Activated CD8-positive, alpha-beta memory T cell treated with anti-CD3 and anti-CD28 coated beads for 48 hours (primary cell): ENCODE data around the gene FNDC1.

ENCODE experiments used
- DNase-seq, 3 experiments: peaks; one replicate each; pipeline ENCODE4 v3.0.0-alpha.2; 2020; ENCODE audit warnings: low read depth in 2 of 3, low spot score in 2 of 3

The FNDC1 gene

DNA sequence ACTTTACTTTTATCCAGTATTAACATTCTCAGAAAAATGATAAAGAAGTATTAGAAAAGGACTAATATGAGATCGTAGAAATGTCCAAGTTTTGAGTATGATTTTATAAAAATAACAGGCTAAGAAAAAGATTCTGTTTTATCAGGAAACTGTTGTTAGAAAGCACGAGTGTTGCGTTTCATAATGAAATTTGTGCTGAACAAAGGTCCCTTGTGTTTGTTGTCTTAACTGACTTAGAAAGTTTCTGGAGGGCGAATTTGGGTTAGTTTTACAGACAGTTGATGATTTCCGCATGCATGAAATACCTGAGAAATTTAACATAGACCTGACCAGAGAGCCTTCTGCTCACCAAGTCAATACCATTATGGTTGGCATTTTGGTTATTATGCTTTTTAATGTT is 136.0 kb downstream of the FNDC1 start:
- no peak for DNase-seq

GRCh38 chr6:159305804-159306537 is 136.8 kb downstream of the FNDC1 start:
- no peak for DNase-seq

DNA sequence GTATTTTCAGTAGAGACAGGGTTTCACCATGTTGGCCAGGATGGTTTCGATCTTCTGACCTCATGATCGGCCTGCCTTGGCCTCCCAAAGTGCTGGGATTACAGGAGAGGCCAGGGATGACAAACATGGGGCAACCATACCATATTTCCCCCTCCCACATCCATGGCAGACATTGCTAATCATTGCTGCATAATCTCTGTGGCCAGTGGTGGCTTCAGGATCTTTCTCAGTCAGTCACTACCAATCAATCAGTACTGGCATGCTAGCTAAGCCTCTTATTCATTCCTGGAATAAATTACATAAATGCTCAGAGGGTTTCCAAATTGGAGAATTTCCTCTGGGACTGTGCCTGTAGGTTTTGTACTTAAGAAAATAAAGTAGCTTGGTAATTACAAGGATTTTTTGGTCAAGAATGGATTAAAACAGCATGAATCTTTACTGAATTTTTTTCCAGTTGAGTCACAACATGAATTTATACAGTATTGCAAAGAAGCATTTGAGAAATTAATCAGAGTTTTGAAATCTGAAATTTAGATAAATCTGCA is 138.1 kb downstream of the FNDC1 start:
- no peak for DNase-seq

- DNase-seq: no peak
These were observed 139.0 kb downstream of the FNDC1 start for GRCh38 chr6:159308198-159308597.

- DNase-seq: no peak
These were observed 140.5 kb downstream of the FNDC1 start for GRCh38 chr6:159309723-159310122.

DNA sequence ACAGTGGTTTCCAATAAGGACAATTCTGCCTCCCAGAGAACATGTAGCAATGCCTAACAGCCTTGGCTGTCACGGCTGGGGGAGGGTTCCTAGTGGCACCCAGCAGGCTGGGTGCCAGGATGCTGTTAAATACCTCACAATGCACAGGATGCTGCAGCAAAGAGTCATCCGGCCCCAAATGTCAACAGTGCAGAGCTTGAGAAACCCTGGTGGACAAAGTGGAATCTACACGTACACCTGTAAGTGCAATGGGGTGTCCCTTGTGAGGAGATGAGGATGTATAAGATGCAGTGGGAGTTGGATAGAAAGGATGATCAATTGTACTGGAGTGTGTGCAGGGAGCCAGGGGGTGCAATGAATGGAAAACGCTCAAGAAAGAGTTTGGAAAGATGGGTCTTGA is 142.4 kb downstream of the FNDC1 start:
- DNase-seq: no peak

DNA sequence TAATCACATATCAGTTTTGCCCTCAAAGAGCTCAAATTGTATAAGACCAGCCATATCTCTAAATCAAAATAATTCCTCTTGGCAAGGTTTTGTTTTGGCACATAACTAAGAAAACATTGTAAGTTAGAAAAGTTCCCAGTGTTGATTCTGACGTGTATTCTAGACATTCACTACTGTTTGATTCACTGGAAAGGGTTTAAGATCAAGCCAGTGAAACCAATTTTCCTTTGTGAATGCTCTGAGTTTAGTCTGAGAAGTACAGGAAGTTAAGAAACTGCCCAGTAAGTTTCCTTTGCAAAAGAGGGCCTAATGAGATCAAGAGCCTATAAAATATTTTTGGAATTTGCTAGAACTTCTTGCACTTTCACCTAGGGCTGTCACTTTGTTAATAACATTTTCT is 143.0 kb downstream of the FNDC1 start:
- DNase-seq: no peak

DNA sequence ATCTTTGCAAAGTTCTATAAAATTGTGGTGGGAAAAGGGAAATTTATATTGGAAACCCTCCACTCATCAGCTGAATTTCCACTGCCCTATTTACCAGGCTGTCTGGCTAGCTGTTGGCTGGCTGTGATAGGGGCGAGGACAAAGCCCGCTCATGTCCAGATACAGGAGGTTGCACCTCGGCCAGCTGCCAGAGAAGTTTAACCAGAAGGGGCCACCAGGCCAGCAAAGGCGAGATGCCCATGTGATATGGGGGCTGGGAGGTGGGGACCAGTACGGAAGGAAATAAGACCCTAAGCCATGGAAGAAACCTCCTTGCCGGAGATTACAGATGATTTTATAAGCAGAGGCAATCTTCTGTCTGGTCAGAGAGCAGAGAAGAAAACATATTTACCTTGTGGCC is 143.8 kb downstream of the FNDC1 start:
- DNase-seq: no peak

GRCh38 chr6:159315562-159315961 is 146.4 kb downstream of the FNDC1 start:
- DNase-seq: no peak

GRCh38 chr6:159317430-159317829 is 148.2 kb downstream of the FNDC1 start:
- DNase-seq: no peak

GRCh38 chr6:159321267-159321666 is 152.1 kb downstream of the FNDC1 start:
- DNase-seq: no peak
